ACC112 (cell line): ENCODE data around the gene CTNS.
A peak's percentile ranks its signal among the peaks of the same experiment; 100 is the strongest.

Experiments used
- H2AFZ ChIP-seq: fragments of 200-600 bp; sonication (generic); one replicate; pipeline ENCODE4 v1.6.0; 2017; ENCODE audit warnings: antibody characterized with exemption, low read length; ENCODE audit not compliant: unreplicated experiment
- H3K27ac ChIP-seq: fragments of 200-600 bp; sonication (generic); 2 replicates; pipeline ENCODE4 v1.5.1; 2014; ENCODE audit warnings: low read depth, mild to moderate bottlenecking, antibody characterized with exemption, low read length, moderate library complexity
- H3K27me3 ChIP-seq: fragments of 200-600 bp; sonication (generic); 2 replicates; pipeline ENCODE4 v1.6.1; 2014; ENCODE audit warnings: mild to moderate bottlenecking, antibody characterized with exemption, low read length, moderate library complexity, mixed read lengths; ENCODE audit not compliant: insufficient read depth
- H3K36me3 ChIP-seq: fragments of 200-600 bp; sonication (generic); 2 replicates; pipeline ENCODE4 v1.6.1; 2016; ENCODE audit warnings: mild to moderate bottlenecking, antibody characterized with exemption, low read length, moderate library complexity, mixed read lengths; ENCODE audit not compliant: insufficient read depth
- H3K4me1 ChIP-seq: fragments of 200-600 bp; sonication (generic); one replicate; pipeline ENCODE4 v1.6.1; 2016; ENCODE audit warnings: low read length, mixed read lengths; ENCODE audit not compliant: insufficient read depth, unreplicated experiment, control insufficient read depth
- H3K4me3 ChIP-seq: fragments of 200-600 bp; sonication (generic); 2 replicates; pipeline ENCODE4 v1.5.1; 2014; ENCODE audit warnings: mild to moderate bottlenecking, low read depth, low read length
- H3K79me2 ChIP-seq: fragments of 200-600 bp; sonication (generic); one replicate; pipeline ENCODE4 v1.6.0; 2016; ENCODE audit warnings: low read length; ENCODE audit not compliant: control insufficient read depth, unreplicated experiment, insufficient read depth

Gene CTNS

GRCh38 chr17:3645310-3645709 lies 8.8 kb downstream of the CTNS start:
- Histone ChIP-seq H3K4me1 (peaks cover under 1% of the 10 kb centered on the region), H3K36me3 (no peaks in the 10 kb centered on the region), H2AFZ (no peak overlapping the region), H3K79me2 (no peaks in the 10 kb centered on the region), H3K4me3 (no peak overlapping the region), H3K27ac (no peak overlapping the region), H3K27me3 (no peaks in the 10 kb centered on the region)

GRCh38 chr17:3647251-3647650 lies 10.7 kb downstream of the CTNS start:
- Histone ChIP-seq H3K27me3 (no peaks in the 10 kb centered on the region), H2AFZ (no peak overlapping the region), H3K27ac (no peak overlapping the region), H3K79me2 (no peaks in the 10 kb centered on the region), H3K36me3 (no peaks in the 10 kb centered on the region), H3K4me1 (no peaks in the 10 kb centered on the region), H3K4me3 (no peak overlapping the region)

GRCh38 chr17:3647769-3648555 lies 11.4 kb downstream of the CTNS start:
- Histone ChIP-seq H3K4me1 (no peaks in the 10 kb centered on the region), H3K79me2 (no peaks in the 10 kb centered on the region), H3K4me3 (no peak overlapping the region), H2AFZ (no peak overlapping the region), H3K36me3 (no peaks in the 10 kb centered on the region), H3K27me3 (no peaks in the 10 kb centered on the region), H3K27ac (no peak overlapping the region)

- H3K27ac ChIP-seq = no peak overlapping the region
- no peaks in the 10 kb centered on the region for H3K27me3 ChIP-seq
- peaks cover 22% of the 10 kb centered on the region for H3K4me1 ChIP-seq
- H2AFZ ChIP-seq = no peak overlapping the region
- no peak overlapping the region for H3K4me3 ChIP-seq
- H3K79me2 ChIP-seq = no peaks in the 10 kb centered on the region
- no peaks in the 10 kb centered on the region for H3K36me3 ChIP-seq
Observed at GRCh38 chr17:3655766-3656165, 19.2 kb downstream of the CTNS start.

- no peak overlapping the region for H2AFZ ChIP-seq
- H3K36me3 ChIP-seq = no peaks in the 10 kb centered on the region
- H3K4me1 ChIP-seq = peaks cover 22% of the 10 kb centered on the region
- no peaks in the 10 kb centered on the region for H3K27me3 ChIP-seq
- H3K79me2 ChIP-seq = no peaks in the 10 kb centered on the region
- H3K4me3 ChIP-seq = no peak overlapping the region
- no peak overlapping the region for H3K27ac ChIP-seq
Observed at GRCh38 chr17:3656353-3656752, 19.8 kb downstream of the CTNS start.

- Histone ChIP-seq H3K79me2 (no peaks in the 10 kb centered on the region), H2AFZ (no peak overlapping the region), H3K36me3 (no peaks in the 10 kb centered on the region), H3K27me3 (no peaks in the 10 kb centered on the region), H3K27ac (no peak overlapping the region), H3K4me3 (no peak overlapping the region), H3K4me1 (peaks cover 22% of the 10 kb centered on the region)
Observed at GRCh38 chr17:3656755-3657587, 20.4 kb downstream of the CTNS start.

GRCh38 chr17:3657588-3657869 lies 21.0 kb downstream of the CTNS start:
- Histone ChIP-seq H3K36me3 (no peaks in the 10 kb centered on the region), H3K27me3 (no peaks in the 10 kb centered on the region), H3K27ac (no peak overlapping the region), H3K4me3 (no peak overlapping the region), H3K79me2 (no peaks in the 10 kb centered on the region), H2AFZ (no peak overlapping the region), H3K4me1 (peaks cover 22% of the 10 kb centered on the region)

GRCh38 chr17:3657874-3658783 lies 21.6 kb downstream of the CTNS start:
- Histone ChIP-seq H3K27me3 (no peaks in the 10 kb centered on the region), H3K4me3 (no peak overlapping the region), H3K27ac (no peak overlapping the region), H2AFZ (no peak overlapping the region), H3K36me3 (no peaks in the 10 kb centered on the region), H3K4me1 (peaks cover 22% of the 10 kb centered on the region), H3K79me2 (no peaks in the 10 kb centered on the region)

GRCh38 chr17:3658784-3659449 lies 22.4 kb downstream of the CTNS start:
- H3K4me1 ChIP-seq = peaks cover 22% of the 10 kb centered on the region
- no peaks in the 10 kb centered on the region for H3K27me3 ChIP-seq
- H3K79me2 ChIP-seq = no peaks in the 10 kb centered on the region
- H2AFZ ChIP-seq = no peak overlapping the region
- H3K4me3 ChIP-seq = 0 out of 2 replicates have a peak overlapping the region, but pooled peaks have one; percentile 18
- no peaks in the 10 kb centered on the region for H3K36me3 ChIP-seq
- peak overlapping the region; percentile 49 for H3K27ac ChIP-seq

GRCh38 chr17:3659541-3660111 lies 23.1 kb downstream of the CTNS start:
- H2AFZ ChIP-seq = no peak overlapping the region
- no peaks in the 10 kb centered on the region for H3K36me3 ChIP-seq
- H3K27ac ChIP-seq = peak overlapping the region; percentile 49

More at GRCh38 chr17:3659541-3660111, 23.1 kb downstream of the CTNS start:
- Histone ChIP-seq H3K4me1 (peaks cover 22% of the 10 kb centered on the region), H3K79me2 (peaks cover 2% of the 10 kb centered on the region), H3K4me3 (0 out of 2 replicates have a peak overlapping the region, but pooled peaks have one; percentile 18), H3K27me3 (no peaks in the 10 kb centered on the region)
